ENCODE measurements around the gene CD79B.
A peak's percentile ranks its signal among the peaks of the same experiment; 100 is the strongest.
"Not testable (repeated sequence)": the region's sequence is repeated elsewhere in the genome, so short reads cannot be mapped to it uniquely, and the experiment has no call there.

CD79B gene

DNA sequence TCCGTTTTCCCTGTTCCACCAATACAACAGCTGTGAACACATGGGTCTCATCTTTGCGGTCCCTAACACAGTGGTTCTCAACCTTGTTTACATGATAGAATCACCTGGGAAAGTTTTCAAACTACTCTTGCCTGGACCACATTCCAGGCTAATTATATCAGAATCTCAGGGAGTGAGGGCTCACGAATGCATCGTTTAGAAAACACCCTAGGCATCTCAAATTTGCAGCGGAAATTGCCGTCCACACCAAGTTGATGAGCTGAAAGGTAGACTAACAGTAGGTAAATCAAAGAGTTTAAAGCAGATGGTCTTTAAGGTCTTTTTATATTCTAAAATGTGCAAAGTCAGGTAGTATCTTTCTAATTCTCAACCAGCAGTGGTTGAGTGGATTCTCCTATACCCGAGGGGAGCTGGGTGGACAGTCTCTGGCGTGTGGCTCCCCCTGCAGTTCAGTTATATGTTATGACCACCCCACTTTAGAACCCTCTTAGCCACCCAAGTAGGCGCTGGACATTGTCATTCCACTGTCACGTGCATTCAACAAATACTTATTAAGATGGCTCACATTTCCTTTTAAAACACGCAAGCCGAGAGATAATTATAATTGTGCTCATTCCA is 24.9 kb downstream of the CD79B start:
- not testable (repeated sequence) for H3K4me3 ChIP-seq (IDR thresholded peaks at IDR 0.05; ENCODE audit: insufficient read depth, low read depth, low read length); H3K27me3 ChIP-seq (ENCODE audit: insufficient read depth, low read depth); H3K9ac ChIP-seq; H4K20me1 ChIP-seq (ENCODE audit: insufficient read depth); H3K4me1 ChIP-seq (ENCODE audit: low read depth, poor library complexity, severe bottlenecking); H3K79me2 ChIP-seq (ENCODE audit: insufficient read depth, low read depth); H3K36me3 ChIP-seq (ENCODE audit: insufficient read depth); H2AFZ ChIP-seq (ENCODE audit: low read depth); H3K4me2 ChIP-seq; H3K27ac ChIP-seq
- TF ChIP-seq, protein P1, sequence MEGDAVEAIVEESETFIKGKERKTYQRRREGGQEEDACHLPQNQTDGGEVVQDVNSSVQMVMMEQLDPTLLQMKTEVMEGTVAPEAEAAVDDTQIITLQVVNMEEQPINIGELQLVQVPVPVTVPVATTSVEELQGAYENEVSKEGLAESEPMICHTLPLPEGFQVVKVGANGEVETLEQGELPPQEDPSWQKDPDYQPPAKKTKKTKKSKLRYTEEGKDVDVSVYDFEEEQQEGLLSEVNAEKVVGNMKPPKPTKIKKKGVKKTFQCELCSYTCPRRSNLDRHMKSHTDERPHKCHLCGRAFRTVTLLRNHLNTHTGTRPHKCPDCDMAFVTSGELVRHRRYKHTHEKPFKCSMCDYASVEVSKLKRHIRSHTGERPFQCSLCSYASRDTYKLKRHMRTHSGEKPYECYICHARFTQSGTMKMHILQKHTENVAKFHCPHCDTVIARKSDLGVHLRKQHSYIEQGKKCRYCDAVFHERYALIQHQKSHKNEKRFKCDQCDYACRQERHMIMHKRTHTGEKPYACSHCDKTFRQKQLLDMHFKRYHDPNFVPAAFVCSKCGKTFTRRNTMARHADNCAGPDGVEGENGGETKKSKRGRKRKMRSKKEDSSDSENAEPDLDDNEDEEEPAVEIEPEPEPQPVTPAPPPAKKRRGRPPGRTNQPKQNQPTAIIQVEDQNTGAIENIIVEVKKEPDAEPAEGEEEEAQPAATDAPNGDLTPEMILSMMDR (conservative IDR thresholded peaks at IDR 0.05; ENCODE audit: low read depth, low read length): peak; percentile 15; the same call in 1 of the 2 replicates

GRCh38 chr17:63904796-63905195 is 27.3 kb downstream of the CD79B start:
- H3K79me2 ChIP-seq (ENCODE audit: insufficient read depth, low read depth): not testable (repeated sequence)

GRCh38 chr17:63903787-63904201 is 28.3 kb downstream of the CD79B start:
- TF ChIP-seq, protein P1 (conservative IDR thresholded peaks at IDR 0.05; ENCODE audit: low read depth, low read length): peak; percentile 69
- not testable (repeated sequence) for H4K20me1 ChIP-seq (ENCODE audit: insufficient read depth); H3K79me2 ChIP-seq (ENCODE audit: insufficient read depth, low read depth); H3K4me2 ChIP-seq; H3K27ac ChIP-seq; H3K4me1 ChIP-seq (ENCODE audit: low read depth, poor library complexity, severe bottlenecking); H3K9ac ChIP-seq; H3K36me3 ChIP-seq (ENCODE audit: insufficient read depth); H3K4me3 ChIP-seq (IDR thresholded peaks at IDR 0.05; ENCODE audit: insufficient read depth, low read depth, low read length); H3K27me3 ChIP-seq (ENCODE audit: insufficient read depth, low read depth)
- H2AFZ ChIP-seq (ENCODE audit: low read depth): peak overlapping the region; percentile 6; the same call in 1 of the 2 replicates

More at GRCh38 chr17:63904796-63905195, 27.3 kb downstream of the CD79B start:
- not testable (repeated sequence) for H3K9ac ChIP-seq; H3K27me3 ChIP-seq (ENCODE audit: insufficient read depth, low read depth); H2AFZ ChIP-seq (ENCODE audit: low read depth); H3K27ac ChIP-seq; H3K4me1 ChIP-seq (ENCODE audit: low read depth, poor library complexity, severe bottlenecking); H3K4me2 ChIP-seq; H3K4me3 ChIP-seq (IDR thresholded peaks at IDR 0.05; ENCODE audit: insufficient read depth, low read depth, low read length); H4K20me1 ChIP-seq (ENCODE audit: insufficient read depth); H3K36me3 ChIP-seq (ENCODE audit: insufficient read depth)

- not testable (repeated sequence) for H3K4me1 ChIP-seq (ENCODE audit: low read depth, poor library complexity, severe bottlenecking); H3K36me3 ChIP-seq (ENCODE audit: insufficient read depth); H3K27me3 ChIP-seq (ENCODE audit: insufficient read depth, low read depth); H3K4me2 ChIP-seq; H3K4me3 ChIP-seq (IDR thresholded peaks at IDR 0.05; ENCODE audit: insufficient read depth, low read depth, low read length); H3K79me2 ChIP-seq (ENCODE audit: insufficient read depth, low read depth); H2AFZ ChIP-seq (ENCODE audit: low read depth); H4K20me1 ChIP-seq (ENCODE audit: insufficient read depth); H3K9ac ChIP-seq; H3K27ac ChIP-seq
These were observed 30.2 kb downstream of the CD79B start for GRCh38 chr17:63901971-63902370.

DNA sequence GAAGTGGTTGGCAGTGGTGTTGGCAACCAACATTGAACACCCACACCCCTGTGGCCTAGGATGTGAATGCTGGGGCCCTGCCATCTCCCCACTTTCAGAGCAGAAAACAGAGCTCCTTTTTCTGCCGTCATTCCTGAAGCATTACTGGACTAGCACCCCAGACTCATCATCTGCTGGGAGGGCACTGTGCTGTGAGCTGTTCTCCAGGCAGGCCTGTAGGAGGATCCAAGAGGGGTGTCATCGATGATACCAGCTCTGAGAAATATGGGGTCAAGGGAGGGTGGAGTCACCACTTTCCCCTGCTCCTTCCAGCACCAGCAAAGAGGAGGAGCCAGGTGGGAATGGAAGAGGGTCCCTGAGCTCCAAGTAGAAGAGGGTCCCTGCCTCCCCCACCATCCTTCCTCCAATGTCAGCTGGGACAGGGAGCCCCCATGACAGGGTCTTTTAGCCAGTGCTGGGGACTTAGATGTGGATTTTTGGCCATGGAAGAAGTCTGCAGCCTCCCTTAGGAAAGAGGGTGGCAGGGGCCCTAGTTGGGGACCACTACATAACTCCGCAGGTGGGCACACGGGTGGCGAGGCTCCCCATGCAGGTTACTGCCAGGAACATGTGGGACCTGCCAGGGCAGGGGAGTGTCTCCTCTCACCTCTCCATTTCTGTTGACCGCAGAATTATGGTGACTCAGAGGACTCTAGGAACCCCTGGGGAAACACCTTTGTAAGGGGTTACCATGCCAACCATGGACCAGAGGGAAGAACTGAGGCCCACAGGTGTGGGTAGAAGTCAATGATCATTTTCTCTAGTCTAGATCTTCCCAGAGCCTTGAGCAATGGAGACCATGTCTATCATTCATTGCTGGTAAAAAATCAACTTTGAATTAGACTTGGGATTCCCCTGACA is 33.0 kb downstream of the CD79B start:
- not testable (repeated sequence) for H4K20me1 ChIP-seq (ENCODE audit: insufficient read depth); H3K27ac ChIP-seq; H3K4me3 ChIP-seq (IDR thresholded peaks at IDR 0.05; ENCODE audit: insufficient read depth, low read depth, low read length); H2AFZ ChIP-seq (ENCODE audit: low read depth); H3K4me1 ChIP-seq (ENCODE audit: low read depth, poor library complexity, severe bottlenecking); H3K36me3 ChIP-seq (ENCODE audit: insufficient read depth); H3K4me2 ChIP-seq; H3K27me3 ChIP-seq (ENCODE audit: insufficient read depth, low read depth); H3K79me2 ChIP-seq (ENCODE audit: insufficient read depth, low read depth); H3K9ac ChIP-seq

DNA sequence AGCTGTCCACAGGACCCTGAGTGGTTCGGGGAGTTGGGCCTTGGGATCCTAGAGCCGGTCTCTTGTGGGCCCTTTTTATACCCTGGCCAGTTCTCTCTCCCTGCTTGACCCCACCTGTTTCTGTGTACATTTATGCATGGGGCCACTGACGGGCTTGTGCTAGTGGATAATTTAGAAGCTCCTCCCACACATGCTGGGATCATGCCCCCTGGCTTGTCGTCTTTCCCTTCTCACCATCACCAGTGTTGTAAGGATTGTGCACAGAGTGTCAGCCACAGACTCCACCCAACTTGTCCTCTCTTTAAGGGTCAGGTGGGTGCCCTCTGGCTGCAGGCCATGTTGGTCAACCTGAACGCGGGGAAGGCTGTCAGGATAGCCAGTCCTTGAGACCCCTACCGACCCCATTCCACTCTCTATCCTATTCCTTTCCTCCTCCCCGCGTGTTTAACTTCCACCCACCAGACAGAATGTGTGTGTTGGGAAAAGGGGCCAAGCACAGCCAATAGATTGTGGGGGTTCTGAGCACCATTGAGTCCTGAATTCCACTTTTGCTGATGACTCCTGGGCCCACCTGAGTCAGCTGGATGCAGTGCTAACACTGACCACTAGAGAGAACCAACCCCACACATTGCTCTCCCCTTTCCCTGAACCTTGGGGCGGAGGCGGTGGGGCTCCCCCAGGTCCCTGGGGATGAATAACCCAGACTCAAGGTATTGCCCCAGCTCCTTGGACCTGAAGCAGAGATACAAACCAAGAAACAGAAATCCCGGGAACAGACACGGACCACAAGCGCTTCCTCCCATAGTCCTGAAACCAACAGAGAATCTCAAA is 35.4 kb downstream of the CD79B start, which contains the start of gene CSH1:
Gene CSH1, minus strand, starts transcription at position 51 of the 831 bp plus-strand sequence. CDS start 63 bp downstream, outside the sequence.
- H3K27me3 ChIP-seq (ENCODE audit: insufficient read depth, low read depth); H3K4me3 ChIP-seq (IDR thresholded peaks at IDR 0.05; ENCODE audit: insufficient read depth, low read depth, low read length); H3K79me2 ChIP-seq (ENCODE audit: insufficient read depth, low read depth); H3K9ac ChIP-seq; H4K20me1 ChIP-seq (ENCODE audit: insufficient read depth); H3K27ac ChIP-seq; H3K36me3 ChIP-seq (ENCODE audit: insufficient read depth); H3K4me1 ChIP-seq (ENCODE audit: low read depth, poor library complexity, severe bottlenecking); H3K4me2 ChIP-seq; H2AFZ ChIP-seq (ENCODE audit: low read depth): not testable (repeated sequence)

DNA sequence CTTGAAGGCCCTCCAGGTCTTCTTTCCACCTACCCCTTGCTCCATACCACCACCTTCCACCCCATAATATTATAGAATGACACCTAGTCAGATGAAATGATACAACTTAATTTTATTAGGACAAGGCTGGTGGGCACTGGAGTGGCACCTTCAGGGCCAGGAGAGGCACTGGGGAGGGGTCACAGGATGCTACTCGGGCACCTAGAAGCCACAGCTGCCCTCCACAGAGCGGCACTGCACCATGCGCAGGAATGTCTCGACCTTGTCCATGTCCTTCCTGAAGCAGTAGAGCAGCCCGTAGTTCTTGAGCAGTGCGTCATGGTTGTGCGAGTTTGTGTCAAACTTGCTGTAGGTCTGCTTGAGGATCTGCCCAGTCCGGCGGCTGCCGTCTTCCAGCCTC is 37.3 kb downstream of the CD79B start:
- H3K4me2 ChIP-seq; H3K4me3 ChIP-seq (IDR thresholded peaks at IDR 0.05; ENCODE audit: insufficient read depth, low read depth, low read length); H3K27ac ChIP-seq; H3K4me1 ChIP-seq (ENCODE audit: low read depth, poor library complexity, severe bottlenecking); H2AFZ ChIP-seq (ENCODE audit: low read depth); H3K27me3 ChIP-seq (ENCODE audit: insufficient read depth, low read depth); H3K9ac ChIP-seq; H3K36me3 ChIP-seq (ENCODE audit: insufficient read depth); H3K79me2 ChIP-seq (ENCODE audit: insufficient read depth, low read depth); H4K20me1 ChIP-seq (ENCODE audit: insufficient read depth): not testable (repeated sequence)

- H2AFZ ChIP-seq (ENCODE audit: low read depth); H3K27ac ChIP-seq; H3K9ac ChIP-seq; H3K27me3 ChIP-seq (ENCODE audit: insufficient read depth, low read depth); H3K79me2 ChIP-seq (ENCODE audit: insufficient read depth, low read depth); H3K4me2 ChIP-seq; H3K4me3 ChIP-seq (IDR thresholded peaks at IDR 0.05; ENCODE audit: insufficient read depth, low read depth, low read length); H4K20me1 ChIP-seq (ENCODE audit: insufficient read depth); H3K4me1 ChIP-seq (ENCODE audit: low read depth, poor library complexity, severe bottlenecking); H3K36me3 ChIP-seq (ENCODE audit: insufficient read depth): not testable (repeated sequence)
These were observed 38.1 kb downstream of the CD79B start for GRCh38 chr17:63894021-63894420.

Data from KMS-11 (cell line).